ENCODE data around the gene BTNL8.

DNA sequence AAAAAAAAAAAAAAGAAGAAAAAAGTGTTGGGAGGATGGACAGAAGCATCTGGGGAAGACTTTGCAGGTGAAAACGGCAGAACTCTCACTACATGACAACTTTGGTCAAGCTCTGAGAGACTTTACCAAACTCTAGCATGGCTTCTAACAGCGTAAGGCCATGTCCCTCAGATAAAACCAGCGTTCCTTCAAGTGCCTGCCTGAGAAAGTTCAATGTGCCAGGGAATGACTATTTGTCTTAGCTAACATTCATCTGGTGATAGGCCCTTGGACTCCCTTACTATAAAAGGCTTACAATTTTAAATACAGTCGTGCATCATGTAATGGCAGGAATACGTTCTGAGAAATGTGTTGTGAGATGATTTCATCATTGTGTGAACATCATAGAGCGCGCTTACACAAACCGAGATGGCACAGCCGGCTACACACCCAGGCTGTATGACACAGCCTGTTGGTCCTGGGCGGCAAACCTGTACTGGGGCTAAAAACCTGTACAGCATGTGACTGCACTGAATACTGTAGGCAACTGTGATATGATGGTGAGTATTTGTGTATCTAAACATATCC, 23.0 kb upstream of the BTNL8 start:
- no peak for TF ChIP-seq CTCF (IDR thresholded peaks at IDR 0.05)
- no peak for TF ChIP-seq ZFX (IDR thresholded peaks at IDR 0.05; ENCODE audit: borderline replicate concordance)

All from 22Rv1 (cell line).